ENCODE measurements around the gene DCBLD1. TPM values are rescaled to one million over a fixed set of nuclear protein-coding genes. Genes with fewer than 3 reads are reported as not detected.

Gene DCBLD1
- total RNA-seq, 4 donors from 2014 or later: 2.2 to 19.4 (median 10.7) TPM

- Histone ChIP-seq H3K36me3 (peaks cover 0 to 11% (median 4%) of the 10 kb centered on the region in 4 donors), H3K27me3 (no peaks in the 10 kb centered on the region), H3K27ac (no peak overlapping the region), H3K9me3 (no peaks in the 10 kb centered on the region), H3K4me3 (no peak overlapping the region), H3K4me1 (peaks cover 0 to 3% (median 0%) of the 10 kb centered on the region in 4 donors)
- DNase-seq: no peak
- TF ChIP-seq EP300 (IDR thresholded peaks at IDR 0.05; ENCODE audit: low read depth) (no peak), POLR2AphosphoS5 (IDR thresholded peaks at IDR 0.05) (no peak), POLR2A (IDR thresholded peaks at IDR 0.05) (no peak)
- TF ChIP-seq, protein P1, sequence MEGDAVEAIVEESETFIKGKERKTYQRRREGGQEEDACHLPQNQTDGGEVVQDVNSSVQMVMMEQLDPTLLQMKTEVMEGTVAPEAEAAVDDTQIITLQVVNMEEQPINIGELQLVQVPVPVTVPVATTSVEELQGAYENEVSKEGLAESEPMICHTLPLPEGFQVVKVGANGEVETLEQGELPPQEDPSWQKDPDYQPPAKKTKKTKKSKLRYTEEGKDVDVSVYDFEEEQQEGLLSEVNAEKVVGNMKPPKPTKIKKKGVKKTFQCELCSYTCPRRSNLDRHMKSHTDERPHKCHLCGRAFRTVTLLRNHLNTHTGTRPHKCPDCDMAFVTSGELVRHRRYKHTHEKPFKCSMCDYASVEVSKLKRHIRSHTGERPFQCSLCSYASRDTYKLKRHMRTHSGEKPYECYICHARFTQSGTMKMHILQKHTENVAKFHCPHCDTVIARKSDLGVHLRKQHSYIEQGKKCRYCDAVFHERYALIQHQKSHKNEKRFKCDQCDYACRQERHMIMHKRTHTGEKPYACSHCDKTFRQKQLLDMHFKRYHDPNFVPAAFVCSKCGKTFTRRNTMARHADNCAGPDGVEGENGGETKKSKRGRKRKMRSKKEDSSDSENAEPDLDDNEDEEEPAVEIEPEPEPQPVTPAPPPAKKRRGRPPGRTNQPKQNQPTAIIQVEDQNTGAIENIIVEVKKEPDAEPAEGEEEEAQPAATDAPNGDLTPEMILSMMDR (IDR thresholded peaks at IDR 0.05): no peak
- intact Hi-C loops (cut with DNase I; ENCODE audit: low total_unique reads): no loop called here
- in situ Hi-C loops (cut with MboI; ENCODE audit: low pct_ligation_motif_present in 1 of 4, low pct_unique_long_range_greater_than_20kb in 1 of 4, low sequenced_read_pairs in 3 of 4): no loop called here
Measured at GRCh38 chr6:117585647-117586046, 103.2 kb downstream of the DCBLD1 start.

DNA sequence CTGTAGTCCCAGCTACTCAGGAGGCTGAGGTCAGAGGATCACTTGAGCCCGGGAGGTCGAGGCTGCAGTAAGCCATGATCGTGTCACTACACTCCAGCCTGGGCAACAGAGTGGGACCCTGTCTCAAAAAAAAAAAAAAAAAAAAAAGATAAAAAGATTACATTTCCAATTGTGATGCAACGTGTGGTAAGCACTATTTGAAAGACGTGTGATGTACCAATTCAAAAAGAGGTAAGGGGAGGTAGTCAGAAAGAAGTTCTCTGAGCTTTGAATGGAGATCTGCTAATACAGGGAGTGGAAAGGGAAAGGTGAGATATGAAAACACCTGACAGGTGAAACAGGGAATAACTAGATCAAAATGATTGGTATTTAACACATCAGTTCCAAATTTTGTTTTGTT lies 108.0 kb downstream of the DCBLD1 start:
- intact Hi-C loops (cut with DNase I; ENCODE audit: low total_unique reads) (no loop called here), in situ Hi-C loops (cut with MboI; ENCODE audit: low pct_ligation_motif_present in 1 of 4, low pct_unique_long_range_greater_than_20kb in 1 of 4, low sequenced_read_pairs in 3 of 4) (no loop called here)
- TF ChIP-seq EP300 (IDR thresholded peaks at IDR 0.05; ENCODE audit: low read depth) (no peak), POLR2A (IDR thresholded peaks at IDR 0.05) (no peak), POLR2AphosphoS5 (IDR thresholded peaks at IDR 0.05) (no peak)
- TF ChIP-seq, protein P1 (IDR thresholded peaks at IDR 0.05): no peak
- 95 to 97% methylated on average over 5 of the region's 5 CpGs for WGBS, 2 donors (ENCODE audit: low coverage in 1 of 2)
- no peak for DNase-seq
- H3K4me1 ChIP-seq: peaks cover 0 to 46% (median 9%) of the 10 kb centered on the region in 4 donors
- no peaks in the 10 kb centered on the region for H3K9me3 ChIP-seq
- peaks cover 0 to 11% (median 2%) of the 10 kb centered on the region in 4 donors for H3K36me3 ChIP-seq
- H3K27ac ChIP-seq: peak overlapping the region in 2 of 4 donors; percentile 71 to 72
- no peaks in the 10 kb centered on the region for H3K27me3 ChIP-seq
- no peak overlapping the region for H3K4me3 ChIP-seq

DNA sequence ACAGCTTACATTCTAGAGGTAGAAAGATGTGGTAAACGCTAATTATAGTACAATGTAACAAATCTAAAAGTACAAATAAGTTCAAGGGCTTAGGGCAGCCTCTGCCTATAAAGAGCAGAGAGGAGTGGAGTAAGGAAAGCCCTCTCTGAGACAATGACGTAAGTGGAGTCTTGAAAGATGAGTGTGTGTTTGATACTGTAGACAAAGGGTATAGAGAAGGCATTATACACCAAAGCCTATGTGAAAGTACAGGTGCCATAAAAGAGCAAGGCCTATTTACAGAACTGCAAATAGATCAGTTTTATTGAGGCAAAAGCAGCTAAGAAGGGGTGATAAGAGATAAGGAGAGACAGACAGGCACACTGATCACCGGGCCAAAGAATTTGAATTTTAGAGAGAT lies 108.9 kb downstream of the DCBLD1 start:
- no peak for DNase-seq
- Histone ChIP-seq H3K36me3 (peaks cover 0 to 11% (median 2%) of the 10 kb centered on the region in 4 donors), H3K9me3 (no peaks in the 10 kb centered on the region), H3K27me3 (no peaks in the 10 kb centered on the region), H3K4me3 (no peak overlapping the region), H3K4me1 (peaks cover 0 to 49% (median 9%) of the 10 kb centered on the region in 4 donors), H3K27ac (peak overlapping the region; percentile 51 to 72 (median 68))
- in situ Hi-C loops (cut with MboI; ENCODE audit: low pct_ligation_motif_present in 1 of 4, low pct_unique_long_range_greater_than_20kb in 1 of 4, low sequenced_read_pairs in 3 of 4): no loop called here
- TF ChIP-seq EP300 (IDR thresholded peaks at IDR 0.05; ENCODE audit: low read depth) (no peak), POLR2AphosphoS5 (IDR thresholded peaks at IDR 0.05) (peak in 1 of 3 donors; percentile 16), POLR2A (IDR thresholded peaks at IDR 0.05) (no peak)
- TF ChIP-seq, protein P1 (IDR thresholded peaks at IDR 0.05): no peak
- intact Hi-C loops (cut with DNase I; ENCODE audit: low total_unique reads): no loop called here
- WGBS, 2 donors (ENCODE audit: low coverage in 1 of 2): 58 to 61% methylated on average over 3 of the region's 3 CpGs

DNA sequence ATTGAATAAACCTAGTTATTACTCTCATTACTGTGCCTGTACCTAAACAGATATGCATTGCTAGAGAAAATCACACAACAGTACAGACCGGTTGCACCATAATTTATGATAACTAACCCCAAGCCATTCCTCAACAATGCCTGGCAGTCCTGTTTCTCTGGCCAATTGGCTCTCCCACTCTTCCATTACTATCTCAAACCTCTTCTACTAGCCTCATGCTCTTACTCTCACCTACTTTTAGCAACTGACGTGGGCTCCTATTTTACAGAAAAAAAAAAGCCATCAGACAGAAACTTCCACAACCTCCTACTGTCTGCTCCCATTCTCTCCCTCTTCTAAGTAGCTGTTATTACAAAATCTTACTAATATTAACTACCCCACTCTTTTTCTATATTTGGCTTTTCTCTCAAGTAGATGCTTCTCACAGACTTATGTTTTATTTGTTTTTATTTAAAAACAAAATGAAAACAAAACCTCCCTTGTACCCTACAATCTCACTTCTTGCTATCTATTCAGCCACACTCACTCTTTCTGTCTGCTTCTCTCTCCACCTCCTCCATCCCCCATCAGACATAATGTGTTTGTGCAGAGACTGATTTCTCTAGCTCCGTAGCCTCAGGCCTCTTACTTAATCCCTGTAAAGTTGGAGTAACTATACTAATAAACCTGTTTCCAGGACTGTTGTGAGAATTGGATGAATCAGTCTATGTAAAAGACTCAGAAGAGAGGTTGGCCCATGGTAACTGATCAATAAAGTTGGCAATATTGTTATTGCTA lies 110.7 kb downstream of the DCBLD1 start:
- peaks cover 0 to 11% (median 2%) of the 10 kb centered on the region in 4 donors for H3K36me3 ChIP-seq
- H3K27me3 ChIP-seq: no peaks in the 10 kb centered on the region
- no peak for DNase-seq
- intact Hi-C loops (cut with DNase I; ENCODE audit: low total_unique reads) (no loop called here), in situ Hi-C loops (cut with MboI; ENCODE audit: low pct_ligation_motif_present in 1 of 4, low pct_unique_long_range_greater_than_20kb in 1 of 4, low sequenced_read_pairs in 3 of 4) (no loop called here)
- no peaks in the 10 kb centered on the region for H3K9me3 ChIP-seq
- H3K27ac ChIP-seq: no peak overlapping the region
- TF ChIP-seq POLR2AphosphoS5 (IDR thresholded peaks at IDR 0.05): no peak
- no peak for TF ChIP-seq POLR2A (IDR thresholded peaks at IDR 0.05)
- no peak for TF ChIP-seq EP300 (IDR thresholded peaks at IDR 0.05; ENCODE audit: low read depth)
- TF ChIP-seq, protein P1 (IDR thresholded peaks at IDR 0.05): no peak
- no peak overlapping the region for H3K4me3 ChIP-seq
- 71 to 80% methylated on average over 3 of the region's 3 CpGs for WGBS, 2 donors (ENCODE audit: low coverage in 1 of 2)
- H3K4me1 ChIP-seq: peaks cover 0 to 49% (median 9%) of the 10 kb centered on the region in 4 donors
